Stomach smooth muscle (tissue), 2 donors: ENCODE measurements around the gene INPP5J.
A peak's percentile ranks its signal among the peaks of the same experiment; 100 is the strongest.

Source experiments
- H3K27ac ChIP-seq: one replicate; pipeline ENCODE4 v1.7.0; 2013; ENCODE audit warnings: mild to moderate bottlenecking, low read length, inconsistent platforms
- H3K27me3 ChIP-seq, 2 donors: one replicate each; pipeline ENCODE4 v1.7.0; 2013; ENCODE audit warnings: low read length in 2 of 2; ENCODE audit not compliant: insufficient read depth in 2 of 2, control insufficient read depth in 1 of 2
- H3K36me3 ChIP-seq, 2 donors: one replicate each; pipeline ENCODE4 v1.7.0; 2013; ENCODE audit warnings: low read length in 2 of 2; ENCODE audit not compliant: control insufficient read depth in 2 of 2, insufficient read depth in 2 of 2
- H3K4me1 ChIP-seq: one replicate; pipeline ENCODE4 v1.7.0; 2013; ENCODE audit warnings: low read length; ENCODE audit not compliant: control insufficient read depth, insufficient read depth
- H3K4me3 ChIP-seq, 2 donors: one replicate each; pipeline ENCODE4 v1.7.0; 2013; ENCODE audit warnings: low read length in 2 of 2
- H3K9ac ChIP-seq, 2 donors: one replicate each; pipeline ENCODE4 v1.7.0; 2013; ENCODE audit warnings: low read length in 2 of 2, mild to moderate bottlenecking in 1 of 2
- H3K9me3 ChIP-seq, 2 donors: one replicate each; pipeline ENCODE4 v1.7.0; 2013; ENCODE audit warnings: low read length in 2 of 2; ENCODE audit not compliant: control insufficient read depth in 2 of 2
- donor health status: healthy.
- donor health status: Pancreatic carcinoma.

The INPP5J gene

GRCh38 chr22:31148953-31149627 is 26.3 kb downstream of the INPP5J start:
- H3K4me3 ChIP-seq = no peak overlapping the region
- H3K36me3 ChIP-seq = no peaks in the 10 kb centered on the region
- peak overlapping the region; percentile 37 to 76 for H3K9ac ChIP-seq
- peaks cover 12% of the 10 kb centered on the region for H3K4me1 ChIP-seq
- no peaks in the 10 kb centered on the region for H3K9me3 ChIP-seq
- H3K27ac ChIP-seq = peak overlapping the region; percentile 69
- H3K27me3 ChIP-seq = no peaks in the 10 kb centered on the region

DNA sequence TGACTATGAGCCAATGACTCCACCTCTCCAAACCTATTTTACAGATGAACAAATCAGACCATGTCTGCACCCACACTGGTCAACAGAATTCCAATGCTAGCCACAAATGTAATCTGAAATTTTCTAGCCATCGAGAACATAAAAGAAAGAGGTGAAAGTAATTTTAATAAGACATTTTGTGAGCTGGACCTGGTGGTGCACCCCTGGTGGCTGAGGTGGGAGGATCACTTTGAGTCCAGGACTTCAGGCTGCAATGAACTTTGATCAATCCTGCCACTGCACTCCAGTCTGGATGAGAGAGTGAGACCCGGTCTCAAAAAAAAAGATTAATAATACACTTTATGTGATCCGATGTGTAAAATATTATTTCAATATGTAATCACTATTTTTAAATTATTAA is 27.8 kb downstream of the INPP5J start:
- Histone ChIP-seq H3K9ac (no peak overlapping the region), H3K9me3 (no peaks in the 10 kb centered on the region), H3K27me3 (no peaks in the 10 kb centered on the region), H3K4me1 (peaks cover 22% of the 10 kb centered on the region), H3K4me3 (no peak overlapping the region), H3K27ac (no peak overlapping the region), H3K36me3 (no peaks in the 10 kb centered on the region)

- H3K9ac ChIP-seq = no peak overlapping the region
- no peaks in the 10 kb centered on the region for H3K27me3 ChIP-seq
- no peaks in the 10 kb centered on the region for H3K9me3 ChIP-seq
- H3K4me3 ChIP-seq = no peak overlapping the region
- no peak overlapping the region for H3K27ac ChIP-seq
- H3K4me1 ChIP-seq = peaks cover 31% of the 10 kb centered on the region
- no peaks in the 10 kb centered on the region for H3K36me3 ChIP-seq
Measured at GRCh38 chr22:31151872-31152271, 29.1 kb downstream of the INPP5J start.

GRCh38 chr22:31153357-31153756 is 30.6 kb downstream of the INPP5J start:
- H3K36me3 ChIP-seq = no peaks in the 10 kb centered on the region
- no peaks in the 10 kb centered on the region for H3K27me3 ChIP-seq
- peaks cover 30% of the 10 kb centered on the region for H3K4me1 ChIP-seq
- no peaks in the 10 kb centered on the region for H3K9me3 ChIP-seq
- no peak overlapping the region for H3K27ac ChIP-seq
- no peak overlapping the region for H3K4me3 ChIP-seq
- H3K9ac ChIP-seq = no peak overlapping the region

- no peaks in the 10 kb centered on the region for H3K9me3 ChIP-seq
- H3K4me3 ChIP-seq = peak overlapping the region in 1 of 2 donors; percentile 8
- peak overlapping the region; percentile 80 for H3K27ac ChIP-seq
- no peaks in the 10 kb centered on the region for H3K36me3 ChIP-seq
- H3K9ac ChIP-seq = no peak overlapping the region
- H3K27me3 ChIP-seq = no peaks in the 10 kb centered on the region
- H3K4me1 ChIP-seq = peaks cover 22% of the 10 kb centered on the region
Measured at GRCh38 chr22:31154975-31155374, 32.2 kb downstream of the INPP5J start.

DNA sequence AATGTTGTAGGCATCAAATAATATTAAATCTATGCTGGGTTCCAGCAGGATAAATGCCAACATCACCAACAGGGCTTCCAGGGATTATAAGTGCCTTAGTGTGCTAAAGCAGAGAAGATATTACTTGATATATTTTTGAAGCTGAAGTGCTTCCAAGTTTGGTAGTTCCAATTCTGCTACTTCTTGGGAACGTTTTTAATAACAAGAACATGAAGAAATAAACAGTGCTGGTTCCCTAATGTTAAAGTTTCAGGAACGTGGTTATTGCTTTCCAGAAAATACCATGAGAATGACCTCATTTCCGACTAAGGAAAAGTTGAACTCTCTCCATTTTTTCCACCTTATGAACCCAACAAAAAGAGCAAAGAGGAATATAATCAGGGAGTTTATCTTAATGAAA is 32.7 kb downstream of the INPP5J start:
- Histone ChIP-seq H3K27me3 (no peaks in the 10 kb centered on the region), H3K27ac (peak overlapping the region; percentile 80), H3K4me3 (no peak overlapping the region), H3K9me3 (no peaks in the 10 kb centered on the region), H3K4me1 (peaks cover 22% of the 10 kb centered on the region), H3K36me3 (no peaks in the 10 kb centered on the region), H3K9ac (peak overlapping the region in 1 of 2 donors; percentile 16)

GRCh38 chr22:31160328-31160978 is 37.7 kb downstream of the INPP5J start:
- Histone ChIP-seq H3K36me3 (peaks cover 0 to 3% of the 10 kb centered on the region in 2 donors), H3K9ac (peak overlapping the region; percentile 92 to 97), H3K27ac (peak overlapping the region; percentile 87), H3K9me3 (no peaks in the 10 kb centered on the region), H3K4me3 (peak overlapping the region; percentile 97 to 98), H3K27me3 (no peaks in the 10 kb centered on the region), H3K4me1 (peaks cover 24% of the 10 kb centered on the region)

DNA sequence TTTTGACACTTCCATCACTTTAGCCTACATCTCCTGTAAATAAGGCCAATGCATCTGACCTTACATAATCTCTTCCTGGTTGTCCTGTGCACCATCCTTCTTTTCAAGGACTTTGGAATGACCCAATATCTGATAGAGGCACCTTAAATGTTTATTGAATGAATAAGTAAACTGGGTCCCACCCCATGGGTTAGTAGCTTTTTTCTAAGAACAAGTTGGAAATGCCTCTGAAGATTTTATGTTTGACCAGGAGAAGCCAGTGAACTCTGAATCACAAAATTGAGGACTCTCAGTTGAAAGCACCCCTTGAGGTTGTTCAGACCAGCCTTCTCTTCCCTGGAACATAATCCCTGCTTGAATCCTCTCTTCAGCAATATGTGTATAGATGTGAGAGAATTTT is 38.6 kb downstream of the INPP5J start:
- Histone ChIP-seq H3K9ac (peak overlapping the region; percentile 92 to 97), H3K9me3 (no peaks in the 10 kb centered on the region), H3K27me3 (no peaks in the 10 kb centered on the region), H3K36me3 (peaks cover 2 to 7% of the 10 kb centered on the region in 2 donors), H3K4me3 (peak overlapping the region; percentile 97 to 98), H3K4me1 (peaks cover 16% of the 10 kb centered on the region), H3K27ac (peak overlapping the region; percentile 87)

- Histone ChIP-seq H3K27me3 (no peaks in the 10 kb centered on the region), H3K36me3 (peaks cover 6 to 7% of the 10 kb centered on the region in 2 donors), H3K4me1 (peaks cover 15% of the 10 kb centered on the region), H3K27ac (peak overlapping the region; percentile 24), H3K9ac (no peak overlapping the region), H3K4me3 (no peak overlapping the region), H3K9me3 (no peaks in the 10 kb centered on the region)
Measured at GRCh38 chr22:31162015-31162765, 39.4 kb downstream of the INPP5J start.

DNA sequence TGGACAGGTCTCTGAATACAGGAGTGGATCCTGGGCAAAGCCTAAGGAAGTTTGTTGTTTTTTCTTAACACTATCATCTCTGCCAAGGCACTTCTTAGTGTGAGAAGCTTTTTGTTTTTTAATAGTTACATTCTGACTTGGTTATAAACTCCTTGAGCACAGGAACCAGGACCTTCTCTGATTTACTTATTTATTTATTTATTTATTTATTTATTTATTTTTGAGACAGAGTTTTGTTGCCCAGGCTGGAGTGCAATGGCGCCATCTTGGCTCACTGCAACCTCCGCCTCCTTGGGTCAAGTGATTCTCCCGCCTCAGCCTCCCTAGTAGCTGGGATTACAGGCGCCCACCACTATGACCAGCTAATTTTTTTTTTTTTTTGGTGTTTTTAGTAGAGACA is 48.2 kb downstream of the INPP5J start:
- no peak overlapping the region for H3K9ac ChIP-seq
- H3K4me1 ChIP-seq = peaks cover 9% of the 10 kb centered on the region
- H3K9me3 ChIP-seq = no peaks in the 10 kb centered on the region
- H3K27me3 ChIP-seq = no peaks in the 10 kb centered on the region
- no peak overlapping the region for H3K4me3 ChIP-seq
- peaks cover 2 to 6% of the 10 kb centered on the region in 2 donors for H3K36me3 ChIP-seq
- no peak overlapping the region for H3K27ac ChIP-seq
